SU-DHL-6 (cell line): ENCODE measurements around the gene TBP.

Experiments used
- H2AFZ ChIP-seq: fragments of 200-600 bp; sonication (generic); 2 replicates; pipeline ENCODE4 v1.6.1; 2014; ENCODE audit warnings: low read depth, mild to moderate bottlenecking, moderate library complexity, mixed read lengths, antibody characterized with exemption, low read length; ENCODE audit not compliant: severe bottlenecking
- H3F3A ChIP-seq: fragments of 200-600 bp; shearing (Covaris generic); 2 replicates; pipeline ENCODE4 v1.6.0; 2016; ENCODE audit warnings: antibody characterized with exemption, mild to moderate bottlenecking; ENCODE audit not compliant: insufficient read depth
- H3K27ac ChIP-seq: fragments of 200-600 bp; sonication (generic); 2 replicates; pipeline ENCODE4 v1.5.1; 2016; ENCODE audit warnings: low read depth, mild to moderate bottlenecking, low read length, moderate library complexity, mixed read lengths
- H3K27me3 ChIP-seq: fragments of 200-600 bp; sonication (generic), shearing (Covaris generic); 2 replicates; pipeline ENCODE4 v1.6.0; 2014; ENCODE audit warnings: mild to moderate bottlenecking, low read length
- H3K36me3 ChIP-seq: fragments of 200-600 bp; sonication (generic); 2 replicates; pipeline ENCODE4 v1.6.1; 2014; ENCODE audit warnings: mild to moderate bottlenecking, low read length, mixed read lengths
- H3K4me2 ChIP-seq: fragments of 300-600, 200-600 bp; shearing (Covaris generic), sonication (generic); 2 replicates; pipeline ENCODE4 v1.6.0; 2014; ENCODE audit warnings: low read length, low read depth, mild to moderate bottlenecking; ENCODE audit not compliant: poor library complexity, severe bottlenecking
- H3K4me3 ChIP-seq: fragments of 200-600 bp; sonication (generic); 2 replicates; pipeline ENCODE4 v1.5.1; 2014; ENCODE audit warnings: antibody characterized with exemption, low read length, mild to moderate bottlenecking, mixed read lengths; ENCODE audit not compliant: insufficient read depth, poor library complexity, severe bottlenecking
- H3K79me2 ChIP-seq: fragments of 200-600 bp; sonication (generic); 2 replicates; pipeline ENCODE4 v1.6.1; 2014; ENCODE audit warnings: mild to moderate bottlenecking, low read length, moderate library complexity; ENCODE audit not compliant: insufficient read depth
- H3K9ac ChIP-seq: fragments of 200-600 bp; sonication (generic); 2 replicates; pipeline ENCODE4 v1.7.0; 2014; ENCODE audit warnings: mild to moderate bottlenecking, low read length
- H3K9me2 ChIP-seq: fragments of 200-600 bp; sonication (generic); replicated peaks from 2 replicates; pipeline ENCODE4 v1.6.1; 2014; ENCODE audit warnings: low read length; ENCODE audit not compliant: insufficient read depth
- H3K9me3 ChIP-seq: fragments of 200-600 bp; sonication (generic); 2 replicates; pipeline ENCODE4 v1.6.1; 2014; ENCODE audit warnings: low read length, mixed read lengths; ENCODE audit not compliant: insufficient read depth
- H4K20me1 ChIP-seq: fragments of 200-600 bp; sonication (generic); 2 replicates; pipeline ENCODE4 v1.6.1; 2014; ENCODE audit warnings: low read depth, mild to moderate bottlenecking, antibody characterized with exemption, low read length, moderate library complexity, mixed read lengths
- CTCF ChIP-seq: fragments of 200-600 bp; sonication (generic); IDR thresholded peaks from one replicate; pipeline ENCODE4 v1.5.1; 2017; ENCODE audit warnings: antibody characterized with exemption, mild to moderate bottlenecking, low read length, moderate library complexity; ENCODE audit not compliant: insufficient read depth, poor library complexity, severe bottlenecking
- EZH2phosphoT487 ChIP-seq: fragments of 200-600 bp; sonication (generic), shearing (Covaris generic); conservative IDR thresholded peaks from 2 replicates; pipeline ENCODE4 v1.6.1; 2018; ENCODE audit warnings: mild to moderate bottlenecking, antibody characterized with exemption, low read length, moderate library complexity, mixed read lengths

The TBP gene

DNA sequence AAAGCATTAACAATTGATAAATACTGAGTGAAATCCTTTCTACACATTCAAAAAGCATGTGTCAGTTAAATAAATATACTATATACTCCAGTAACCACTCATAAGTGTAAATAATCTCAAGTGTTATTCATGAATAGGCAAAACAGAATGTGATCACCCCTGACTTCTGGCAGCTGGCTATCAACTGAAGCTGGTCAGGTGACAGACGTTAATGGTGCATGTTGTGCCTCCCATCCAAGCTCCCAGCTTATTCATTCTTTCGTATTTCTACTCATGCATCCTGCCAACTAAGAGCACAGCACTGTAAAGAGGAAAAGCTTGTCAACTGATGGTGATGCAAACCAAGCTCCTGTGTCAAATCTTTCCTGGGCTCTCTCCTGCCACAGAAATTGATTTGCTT, 8.8 kb upstream of the TBP start:
- Histone ChIP-seq H3K4me3 (no peak overlapping the region), H3K9me2 (no peaks in the 10 kb centered on the region), H3K9ac (no peak overlapping the region), H3K4me2 (no peak overlapping the region), H3K9me3 (no peaks in the 10 kb centered on the region), H3F3A (peaks cover 1% of the 10 kb centered on the region; the same call in 1 of the 2 replicates), H3K27ac (no peak overlapping the region), H3K79me2 (peaks cover 60% of the 10 kb centered on the region), H3K36me3 (peaks cover 75% of the 10 kb centered on the region), H3K27me3 (no peaks in the 10 kb centered on the region), H4K20me1 (peaks cover 28% of the 10 kb centered on the region), H2AFZ (no peak overlapping the region)
- TF ChIP-seq EZH2phosphoT487 (no peak), CTCF (no peak)

- Histone ChIP-seq H3K9ac (peak within 1 kb of the TSS; percentile 87), H2AFZ (peak within 1 kb of the TSS; percentile 90), H3K4me2 (peak within 1 kb of the TSS; percentile 91), H3K36me3 (peaks cover 18% of the 10 kb centered on the region), H3K79me2 (peaks cover 85% of the 10 kb centered on the region), H4K20me1 (peaks cover 23% of the 10 kb centered on the region), H3F3A (peaks cover 9% of the 10 kb centered on the region), H3K9me3 (no peaks in the 10 kb centered on the region), H3K27me3 (no peaks in the 10 kb centered on the region), H3K27ac (peak within 1 kb of the TSS; percentile 69), H3K4me3 (peak within 1 kb of the TSS; percentile 98), H3K9me2 (no peaks in the 10 kb centered on the region)
- no peak for TF ChIP-seq CTCF
- TF ChIP-seq EZH2phosphoT487 = no peak
Observed at GRCh38 chr6:170552765-170553533, 1.2 kb upstream of the TBP start, which contains the start of gene PSMB1. Gene PSMB1 (minus strand): TSS chr6:170553307. CDS start chr6:170553242, 65 bp downstream.

- H3K27me3 ChIP-seq = no peaks in the 10 kb centered on the region
- H3K79me2 ChIP-seq = peaks cover 83% of the 10 kb centered on the region
- peak overlapping the region; percentile 91 for H3K4me2 ChIP-seq
- peaks cover 12% of the 10 kb centered on the region for H3K36me3 ChIP-seq
- H3F3A ChIP-seq = peaks cover 9% of the 10 kb centered on the region
- peak overlapping the region; percentile 69 for H3K27ac ChIP-seq
- TF ChIP-seq CTCF (no peak), EZH2phosphoT487 (no peak)
- H3K9me3 ChIP-seq = no peaks in the 10 kb centered on the region
- H3K4me3 ChIP-seq = peak overlapping the region; percentile 98
- H3K9me2 ChIP-seq = no peaks in the 10 kb centered on the region
- peaks cover 23% of the 10 kb centered on the region; the same call in 1 of the 2 replicates for H4K20me1 ChIP-seq
- H2AFZ ChIP-seq = peak overlapping the region; percentile 90
- H3K9ac ChIP-seq = peak overlapping the region; percentile 87
Observed at GRCh38 chr6:170553534-170554012, 596 bp upstream of the TBP start.
